Left ventricle myocardium inferior (tissue), 1 donor: Measurements from ENCODE around the gene MYL2. TPM values are rescaled to one million over a fixed set of nuclear protein-coding genes. Genes with fewer than 3 reads are reported as not detected.

Experiments
- DNase-seq: peaks from one replicate; pipeline ENCODE4 v3.0.0-alpha.2; 2020
- H3K27ac ChIP-seq: fragments of 200-600 bp; replicated peaks from 2 replicates; pipeline ENCODE4 v1.8.0; 2021
- H3K27me3 ChIP-seq: fragments of 200-600 bp; 2 replicates; pipeline ENCODE4 v1.8.0; 2021; ENCODE audit warnings: low read depth
- H3K36me3 ChIP-seq: fragments of 200-600 bp; 2 replicates; pipeline ENCODE4 v1.8.0; 2021
- H3K4me1 ChIP-seq: fragments of 200-600 bp; 2 replicates; pipeline ENCODE4 v1.8.0; 2021
- H3K4me3 ChIP-seq: fragments of 200-600 bp; 2 replicates; pipeline ENCODE4 v1.8.0; 2021; ENCODE audit warnings: mild to moderate bottlenecking, moderate library complexity
- H3K9me3 ChIP-seq: fragments of 200-600 bp; replicated peaks from 2 replicates; pipeline ENCODE4 v1.8.0; 2021
- intact Hi-C: fragments of 100-400 bp; cut with micrococcal nuclease; formaldehyde crosslinking; loops from one replicate; pipeline ENCODE4 v1.11.0; 2022
- long read RNA-seq: library from polyadenylated mRNA; unstranded; transcript quantifications from one replicate; pipeline ENCODE4 v2.0.0, GENCODE V29; 2021
- total RNA-seq: library from RNA; stranded (reverse); fragmentation: NEBNext Ultra II Directional; extraction: Animal tissue kit (Norgen Biotek cat#: 25700); gene quantifications from one replicate; pipeline ENCODE4 v1.2.1, GENCODE V29; 2021
- TF ChIP-seq, protein P1 (sequence below): fragments of 200-600 bp; IDR thresholded peaks from 2 replicates; pipeline ENCODE4 v1.8.0; 2021; ENCODE audit warnings: antibody characterized with exemption, mild to moderate bottlenecking, borderline replicate concordance
- donor health status: DM: no; HTN: yes; CAD: no; lungs with severe emphysema.

Gene MYL2, protein sequence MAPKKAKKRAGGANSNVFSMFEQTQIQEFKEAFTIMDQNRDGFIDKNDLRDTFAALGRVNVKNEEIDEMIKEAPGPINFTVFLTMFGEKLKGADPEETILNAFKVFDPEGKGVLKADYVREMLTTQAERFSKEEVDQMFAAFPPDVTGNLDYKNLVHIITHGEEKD
- 33,375 TPM for total RNA-seq
- long read RNA-seq, transcript MYL2-201 (7 exons, 807 nt), result major isoform, 37,946 of 40,128 reads
- long read RNA-seq, transcript MYL2-202 (2 exons, 561 nt), result minor isoform, 56 of 40,128 reads
- long read RNA-seq, transcript MYL2-203 (6 exons, 664 nt), result minor isoform, 27 of 40,128 reads
- long read RNA-seq, partial matches to known transcripts, result 1,710 of 40,128 reads
- long read RNA-seq, other reads (novel, unspliced or antisense), result 389 of 40,128 reads

DNA sequence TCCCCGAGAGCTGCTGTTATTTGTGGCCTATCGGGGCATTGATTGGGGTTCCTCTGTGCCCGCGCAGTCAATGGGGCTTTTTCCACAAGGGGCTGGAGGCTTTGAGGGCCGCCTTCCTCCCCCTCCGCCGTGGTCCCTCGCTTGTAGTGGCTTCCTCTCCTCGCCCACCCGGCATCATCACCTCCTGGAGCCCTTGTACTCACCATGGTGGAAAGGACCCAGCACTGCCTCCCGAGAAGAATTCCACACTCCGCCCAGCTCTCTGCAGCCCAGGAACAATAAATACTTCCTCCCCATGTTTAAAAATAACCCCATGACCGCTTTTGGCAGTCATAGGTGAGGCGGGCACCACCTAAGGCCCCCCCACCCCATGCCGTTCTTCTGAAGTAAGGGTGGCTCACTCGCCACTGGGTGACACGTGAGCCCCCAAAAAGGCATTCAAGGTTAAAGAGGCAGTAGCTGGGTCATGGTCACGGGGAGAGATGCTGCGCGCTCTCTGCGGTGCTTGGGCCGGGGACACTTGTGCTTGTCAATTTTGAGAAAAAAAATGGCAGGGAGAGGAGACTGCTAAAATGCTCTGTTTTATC lies at the start of gene MYL2:
TSS of gene MYL2 (minus strand) at position 256 of the 587 bp plus-strand sequence. CDS start at position 206, 50 bp downstream.
- H3K27ac ChIP-seq, result peak within 1 kb of the TSS; percentile 87
- H3K36me3 ChIP-seq, result peaks cover 39% of the 10 kb centered on the region
- peaks cover 37% of the 10 kb centered on the region for H3K27me3 ChIP-seq
- DNase-seq, result peak; percentile 74
- TF ChIP-seq, protein P1, sequence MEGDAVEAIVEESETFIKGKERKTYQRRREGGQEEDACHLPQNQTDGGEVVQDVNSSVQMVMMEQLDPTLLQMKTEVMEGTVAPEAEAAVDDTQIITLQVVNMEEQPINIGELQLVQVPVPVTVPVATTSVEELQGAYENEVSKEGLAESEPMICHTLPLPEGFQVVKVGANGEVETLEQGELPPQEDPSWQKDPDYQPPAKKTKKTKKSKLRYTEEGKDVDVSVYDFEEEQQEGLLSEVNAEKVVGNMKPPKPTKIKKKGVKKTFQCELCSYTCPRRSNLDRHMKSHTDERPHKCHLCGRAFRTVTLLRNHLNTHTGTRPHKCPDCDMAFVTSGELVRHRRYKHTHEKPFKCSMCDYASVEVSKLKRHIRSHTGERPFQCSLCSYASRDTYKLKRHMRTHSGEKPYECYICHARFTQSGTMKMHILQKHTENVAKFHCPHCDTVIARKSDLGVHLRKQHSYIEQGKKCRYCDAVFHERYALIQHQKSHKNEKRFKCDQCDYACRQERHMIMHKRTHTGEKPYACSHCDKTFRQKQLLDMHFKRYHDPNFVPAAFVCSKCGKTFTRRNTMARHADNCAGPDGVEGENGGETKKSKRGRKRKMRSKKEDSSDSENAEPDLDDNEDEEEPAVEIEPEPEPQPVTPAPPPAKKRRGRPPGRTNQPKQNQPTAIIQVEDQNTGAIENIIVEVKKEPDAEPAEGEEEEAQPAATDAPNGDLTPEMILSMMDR, result no peak
- intact Hi-C loops, result no loop called here
- H3K4me3 ChIP-seq, result peak within 1 kb of the TSS; percentile 71
- H3K4me1 ChIP-seq, result peaks cover 22% of the 10 kb centered on the region
- no peaks in the 10 kb centered on the region for H3K9me3 ChIP-seq

DNA sequence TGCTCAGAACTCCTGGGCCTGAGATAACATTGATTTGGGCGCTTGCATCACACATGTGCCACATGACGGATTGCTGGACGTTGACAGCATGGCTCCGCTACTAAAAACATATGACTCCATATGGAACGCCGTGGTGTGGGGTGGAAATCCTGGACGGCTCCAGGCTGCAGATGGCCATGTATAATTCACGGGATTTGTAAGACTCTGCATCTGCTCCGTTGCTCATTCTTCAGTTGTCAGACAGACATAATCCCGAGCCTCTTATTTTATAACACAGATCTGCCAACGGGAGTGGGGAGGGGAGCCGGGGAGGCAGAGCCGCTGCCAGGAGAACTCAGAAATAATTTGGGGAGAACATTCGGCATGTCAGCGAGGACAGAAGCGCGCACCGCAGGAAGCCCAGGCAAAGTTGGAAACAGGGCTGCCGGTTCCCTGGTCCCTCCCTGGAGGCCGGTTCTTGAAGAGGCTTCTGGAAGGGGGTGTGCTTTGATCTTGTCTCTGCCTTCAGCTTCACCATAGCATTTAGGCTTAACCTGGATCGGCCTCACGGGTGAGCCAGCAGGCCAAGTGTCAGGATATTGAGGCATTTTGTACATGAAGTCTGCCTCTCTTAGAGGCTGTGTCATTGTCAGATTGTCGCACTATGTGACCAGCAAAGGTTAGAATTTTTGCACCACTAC lies 45.8 kb upstream of the MYL2 start:
- DNase-seq, result no peak
- TF ChIP-seq, protein P1, result no peak
- Histone ChIP-seq H3K27ac (no peak overlapping the region), H3K4me1 (peaks cover 5% of the 10 kb centered on the region), H3K36me3 (no peaks in the 10 kb centered on the region), H3K27me3 (peaks cover 22% of the 10 kb centered on the region), H3K4me3 (no peak overlapping the region), H3K9me3 (peaks cover 6% of the 10 kb centered on the region)
- intact Hi-C loops, result no loop called here

DNA sequence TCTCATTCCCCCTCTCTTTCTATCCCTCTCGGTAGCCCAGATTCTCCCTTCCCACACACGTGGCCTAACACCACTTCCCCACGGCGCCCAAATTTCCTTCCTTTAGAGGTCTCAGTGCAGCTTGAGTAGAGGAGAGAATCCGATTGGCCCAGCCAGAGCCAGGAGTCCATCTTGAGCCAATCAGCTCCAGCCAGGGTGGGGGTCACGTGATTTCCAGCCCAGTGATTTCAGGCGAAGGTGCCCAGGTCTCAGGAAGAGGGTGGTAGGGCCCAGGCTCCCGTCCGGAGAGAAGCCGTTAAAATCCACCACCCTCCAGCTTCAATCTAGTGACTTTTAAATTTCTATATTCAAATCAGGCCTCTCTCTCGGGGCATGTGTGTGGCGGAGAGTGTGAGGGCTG lies 45.2 kb upstream of the MYL2 start:
- no peaks in the 10 kb centered on the region for H3K36me3 ChIP-seq
- intact Hi-C loops, result no loop called here
- TF ChIP-seq, protein P1, result no peak
- H3K4me3 ChIP-seq, result no peak overlapping the region
- peaks cover 22% of the 10 kb centered on the region for H3K27me3 ChIP-seq
- DNase-seq, result no peak
- H3K4me1 ChIP-seq, result peaks cover 5% of the 10 kb centered on the region
- no peaks in the 10 kb centered on the region for H3K9me3 ChIP-seq
- no peak overlapping the region for H3K27ac ChIP-seq

DNA sequence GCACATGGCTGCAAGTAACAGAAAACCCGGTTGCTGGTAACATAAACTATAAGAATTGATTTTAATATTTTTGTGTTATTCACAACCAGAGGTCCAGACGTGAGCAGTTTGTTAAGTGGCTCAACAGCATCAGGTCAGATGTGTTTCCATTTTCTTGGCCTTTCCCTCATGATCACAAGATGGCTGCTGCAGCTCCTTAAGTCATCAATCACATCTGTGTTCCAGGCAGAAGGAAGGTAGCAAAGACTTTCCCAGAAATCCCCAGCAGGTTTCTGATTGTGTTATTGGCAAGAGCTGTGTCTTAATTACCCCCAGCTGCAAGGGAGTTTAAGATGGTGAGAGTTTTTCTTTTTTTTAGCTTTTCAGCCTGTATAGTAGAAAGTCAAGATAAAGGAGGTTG lies 40.4 kb upstream of the MYL2 start:
- Histone ChIP-seq H3K4me1 (peaks cover 5% of the 10 kb centered on the region), H3K9me3 (peaks cover 3% of the 10 kb centered on the region), H3K36me3 (no peaks in the 10 kb centered on the region), H3K27me3 (peaks cover 27% of the 10 kb centered on the region), H3K27ac (no peak overlapping the region), H3K4me3 (no peak overlapping the region)
- no peak for DNase-seq
- intact Hi-C loops, result no loop called here
- TF ChIP-seq, protein P1, result no peak

DNA sequence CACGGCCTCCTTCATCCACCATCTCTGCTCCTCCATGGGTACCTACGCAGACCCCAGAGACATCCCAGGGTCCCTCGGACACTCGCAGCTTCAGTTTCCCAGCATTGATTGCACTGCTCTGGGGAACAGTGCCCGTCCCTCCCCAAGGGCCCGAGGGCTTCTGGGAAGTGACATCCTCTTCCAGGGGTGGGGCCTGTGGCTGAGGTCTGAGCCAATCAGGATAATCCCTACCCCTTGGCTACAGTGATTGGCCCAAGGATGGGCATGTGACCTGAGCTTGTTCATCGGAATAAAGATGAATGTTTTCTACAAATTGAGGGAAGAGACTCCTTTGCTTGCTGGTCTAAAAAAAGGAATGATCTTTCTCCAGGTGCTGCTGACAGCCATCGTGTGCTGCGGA lies 37.3 kb upstream of the MYL2 start:
- Histone ChIP-seq H3K4me1 (peaks cover 1% of the 10 kb centered on the region), H3K36me3 (no peaks in the 10 kb centered on the region), H3K27ac (no peak overlapping the region), H3K9me3 (peaks cover 8% of the 10 kb centered on the region), H3K4me3 (no peak overlapping the region), H3K27me3 (peaks cover 17% of the 10 kb centered on the region)
- DNase-seq, result no peak
- intact Hi-C loops, result no loop called here
- TF ChIP-seq, protein P1, result no peak
